Heart left ventricle (tissue), 13 donors: ENCODE measurements around the gene JUND.

Experiments
- CTCF ChIP-seq, 12 donors: fragments of 200-600 bp; sonication (generic) in 4 of 12; IDR thresholded peaks; one replicate each; pipeline versions ENCODE4 v1.5.0 to v1.8.0; 2018 to 2022; ENCODE audit warnings: antibody characterized with exemption in 12 of 12, mild to moderate bottlenecking in 5 of 12
- POLR2A ChIP-seq, 2 donors: fragments of 450-650 bp; IDR thresholded peaks; one replicate each; pipeline ENCODE4 v1.6.1; 2017; ENCODE audit warnings: antibody characterized with exemption in 2 of 2, mild to moderate bottlenecking in 2 of 2, moderate library complexity in 2 of 2
- donor health status: ischemic (EF 13 %, LVEDD 7.1; RV severe dilation, severe dysfunction).
- donor health status: DM: no; HTN: yes; CAD: no.
- donor health status: DM: no; HTN: no; CAD: no.
- donor health status: ischemic (EF 25% LVEDD 6.9; RV normal size, moderate dysfunction).
- donor health status: ischemic (EF 25% LVEDD 5.7; RV mildly dilated, moderate dysfunction).
- donor health status: ischemic (EF 35%, LVEDD 5.7; RV mildly dilated, moderate dysfunction).
- donor health status: nonischemic (EF 11% LVEDD 7.7; RV severe dilation, severe dysfunction).
- donor health status: DM: yes; HTN: yes; CAD: no.
- donor health status: PGD.
- donor health status: ischemic (EF 29% LVEDD 5.4; RV normal size, mild dysfunction).
- donor health status: nonischemic (EF 23%, LVEDD 6.1; RV moderate dilation, normal function).

GRCh38 chr19:18231775-18232174 is 49.6 kb downstream of the JUND start:
- TF ChIP-seq CTCF (IDR thresholded peaks at IDR 0.05) (no peak), POLR2A (IDR thresholded peaks at IDR 0.05) (no peak)
